OCI-LY3 (cell line): Measurements from ENCODE around the gene RAB32.

Experiments
- EZH2phosphoT487 ChIP-seq: fragments of 200-600 bp; shearing (Covaris generic); IDR thresholded peaks from 2 replicates; pipeline ENCODE4 v1.6.1; 2018; ENCODE audit warnings: antibody characterized with exemption, mixed run types, low read depth
- TF ChIP-seq, protein P1 (sequence below): fragments of 200-600, 300-600 bp; sonication (generic); IDR thresholded peaks from 2 replicates; pipeline ENCODE4 v1.5.1; 2014; ENCODE audit warnings: antibody characterized with exemption, low read length, low read depth

DNA sequence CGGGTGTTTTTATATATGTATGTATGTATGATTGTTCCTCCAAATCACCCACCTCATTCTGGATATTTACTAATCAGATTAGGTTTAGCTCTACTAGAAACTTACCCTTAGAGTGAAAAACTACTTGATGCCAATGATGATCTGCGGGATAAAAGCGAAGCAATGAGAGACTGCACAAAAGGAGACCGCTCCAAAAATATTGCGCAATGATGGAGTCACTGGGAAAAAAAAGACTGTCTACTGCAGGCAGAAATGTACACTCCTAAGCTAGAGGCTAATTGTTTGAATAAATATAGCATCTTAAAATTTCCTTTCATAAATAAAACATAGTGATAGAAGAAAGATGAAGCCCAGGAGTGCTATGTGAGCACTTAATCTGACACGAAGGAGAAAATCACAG, 7.3 kb downstream of the RAB32 start:
- TF ChIP-seq, protein P1, sequence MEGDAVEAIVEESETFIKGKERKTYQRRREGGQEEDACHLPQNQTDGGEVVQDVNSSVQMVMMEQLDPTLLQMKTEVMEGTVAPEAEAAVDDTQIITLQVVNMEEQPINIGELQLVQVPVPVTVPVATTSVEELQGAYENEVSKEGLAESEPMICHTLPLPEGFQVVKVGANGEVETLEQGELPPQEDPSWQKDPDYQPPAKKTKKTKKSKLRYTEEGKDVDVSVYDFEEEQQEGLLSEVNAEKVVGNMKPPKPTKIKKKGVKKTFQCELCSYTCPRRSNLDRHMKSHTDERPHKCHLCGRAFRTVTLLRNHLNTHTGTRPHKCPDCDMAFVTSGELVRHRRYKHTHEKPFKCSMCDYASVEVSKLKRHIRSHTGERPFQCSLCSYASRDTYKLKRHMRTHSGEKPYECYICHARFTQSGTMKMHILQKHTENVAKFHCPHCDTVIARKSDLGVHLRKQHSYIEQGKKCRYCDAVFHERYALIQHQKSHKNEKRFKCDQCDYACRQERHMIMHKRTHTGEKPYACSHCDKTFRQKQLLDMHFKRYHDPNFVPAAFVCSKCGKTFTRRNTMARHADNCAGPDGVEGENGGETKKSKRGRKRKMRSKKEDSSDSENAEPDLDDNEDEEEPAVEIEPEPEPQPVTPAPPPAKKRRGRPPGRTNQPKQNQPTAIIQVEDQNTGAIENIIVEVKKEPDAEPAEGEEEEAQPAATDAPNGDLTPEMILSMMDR: no peak
- no peak for TF ChIP-seq EZH2phosphoT487
